Activated gamma-delta T cell treated with anti-CD3 and anti-CD28 coated beads, Interleukin-2, amount 50 U/mL, for 16 hours (primary cell): Measurements from ENCODE around the gene CLEC16A.

Experiments used
- DNase-seq: peaks from one replicate; pipeline ENCODE4 v3.0.0-alpha.2; 2020; ENCODE audit warnings: low read depth

The CLEC16A gene

DNA sequence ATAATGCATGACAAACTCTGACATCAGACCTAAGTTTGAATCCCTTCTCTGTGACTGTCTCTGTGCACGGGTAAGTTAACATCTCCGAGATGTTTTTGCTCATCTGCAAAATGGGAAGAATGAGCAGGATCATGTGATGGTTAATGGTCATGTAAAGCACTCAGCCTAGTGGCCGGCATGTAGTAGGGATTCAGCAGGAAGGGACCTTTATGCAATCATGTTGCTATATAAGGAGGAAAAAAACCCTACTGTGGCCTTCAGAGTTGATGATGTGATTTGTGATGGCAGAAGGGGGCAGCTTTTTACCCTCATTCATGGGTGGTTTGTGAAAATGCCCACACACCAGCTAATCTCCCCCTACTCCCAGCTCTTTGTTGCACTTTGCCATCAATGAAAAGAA is 24.1 kb downstream of the CLEC16A start:
- no peak for DNase-seq

DNA sequence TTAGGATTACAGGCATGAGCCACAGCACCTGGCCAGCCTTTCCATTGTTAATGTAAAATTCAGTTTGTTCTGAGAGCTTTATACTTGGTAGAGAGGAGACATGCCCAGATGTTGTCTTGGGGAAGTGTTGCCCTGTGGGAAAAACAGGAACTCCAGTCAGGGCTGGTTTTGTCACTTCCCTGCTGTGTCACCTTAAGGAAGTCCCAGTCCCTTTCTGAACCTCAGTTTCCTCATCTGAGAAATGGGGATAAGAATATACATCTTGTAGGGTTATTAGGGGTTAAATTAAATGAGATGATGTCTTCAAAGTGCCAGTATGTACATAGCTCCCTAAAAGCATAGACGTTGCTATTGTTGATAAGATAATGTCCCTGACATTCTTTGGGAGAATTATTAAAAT is 25.3 kb downstream of the CLEC16A start:
- DNase-seq, result no peak

DNA sequence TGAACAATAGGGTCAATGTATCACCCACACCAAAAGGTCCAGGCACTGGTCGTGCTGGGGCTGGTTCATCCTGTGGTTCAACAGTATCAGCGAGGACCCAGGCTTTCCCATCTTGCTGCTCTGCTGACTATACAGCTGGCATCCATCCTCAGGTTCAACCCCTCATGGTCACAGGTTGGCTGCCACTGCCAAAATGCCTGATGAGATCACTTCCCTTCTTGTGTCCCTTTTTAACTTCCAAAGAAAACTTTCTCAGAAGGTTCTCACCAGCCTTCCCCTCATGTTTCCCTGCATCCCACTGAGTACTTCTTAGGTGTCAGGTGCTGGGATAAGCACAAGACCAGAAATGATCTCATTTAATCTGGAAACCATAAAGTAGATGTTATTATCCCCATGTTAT is 25.7 kb downstream of the CLEC16A start:
- DNase-seq, result no peak

DNA sequence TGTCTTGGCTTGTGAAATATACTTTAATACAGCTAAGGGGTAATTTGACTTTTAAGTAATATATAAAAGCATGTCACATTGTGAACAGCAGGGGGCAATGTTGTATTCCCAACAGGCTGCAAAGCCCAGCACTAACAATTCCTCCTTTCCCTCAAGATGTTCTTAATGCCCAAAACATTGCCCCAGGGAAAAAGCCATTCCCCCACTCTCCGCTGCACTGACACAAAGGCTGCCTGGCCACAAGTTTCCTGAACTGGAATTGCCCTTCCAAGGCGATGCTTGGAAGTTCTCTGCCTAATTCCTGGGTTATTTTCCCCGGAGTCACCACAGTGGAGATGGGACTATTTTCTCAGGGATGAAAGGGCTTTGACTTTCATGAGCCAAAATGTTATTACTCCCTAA is 27.2 kb downstream of the CLEC16A start:
- DNase-seq, result no peak

DNA sequence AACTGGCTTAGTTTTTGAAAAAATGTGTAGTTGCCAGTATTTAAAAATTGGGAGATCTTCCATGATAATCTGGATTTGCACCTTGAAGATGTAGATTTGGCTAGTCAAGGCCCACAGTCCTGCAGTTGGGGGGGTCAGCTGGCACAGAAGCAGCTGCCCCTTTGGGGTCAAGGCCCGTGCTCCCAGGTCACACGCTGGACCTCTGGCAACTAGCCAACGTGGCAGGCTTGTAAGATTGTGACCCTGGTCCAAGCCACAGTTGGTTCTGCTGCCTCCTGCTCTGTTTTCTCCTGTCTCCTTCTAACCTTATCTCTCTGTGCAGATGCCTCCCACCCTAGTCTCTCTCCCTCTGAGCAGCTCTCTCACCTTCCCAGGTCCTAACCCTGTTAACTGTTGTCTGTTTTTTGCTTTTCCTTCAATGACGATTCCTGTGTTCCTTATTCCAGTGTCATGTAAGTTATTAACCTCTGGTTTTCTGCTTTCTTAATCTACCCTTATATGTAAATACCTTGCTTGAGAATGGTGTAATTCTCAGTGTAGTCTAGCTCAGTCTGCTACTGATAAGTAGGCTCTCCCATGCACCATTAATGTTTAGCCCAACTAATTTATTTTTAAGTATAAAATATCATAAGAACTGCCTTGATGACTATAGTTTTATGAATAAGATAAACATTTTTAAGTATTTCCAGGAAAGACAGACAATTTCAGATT is 27.9 kb downstream of the CLEC16A start:
- DNase-seq, result no peak

DNA sequence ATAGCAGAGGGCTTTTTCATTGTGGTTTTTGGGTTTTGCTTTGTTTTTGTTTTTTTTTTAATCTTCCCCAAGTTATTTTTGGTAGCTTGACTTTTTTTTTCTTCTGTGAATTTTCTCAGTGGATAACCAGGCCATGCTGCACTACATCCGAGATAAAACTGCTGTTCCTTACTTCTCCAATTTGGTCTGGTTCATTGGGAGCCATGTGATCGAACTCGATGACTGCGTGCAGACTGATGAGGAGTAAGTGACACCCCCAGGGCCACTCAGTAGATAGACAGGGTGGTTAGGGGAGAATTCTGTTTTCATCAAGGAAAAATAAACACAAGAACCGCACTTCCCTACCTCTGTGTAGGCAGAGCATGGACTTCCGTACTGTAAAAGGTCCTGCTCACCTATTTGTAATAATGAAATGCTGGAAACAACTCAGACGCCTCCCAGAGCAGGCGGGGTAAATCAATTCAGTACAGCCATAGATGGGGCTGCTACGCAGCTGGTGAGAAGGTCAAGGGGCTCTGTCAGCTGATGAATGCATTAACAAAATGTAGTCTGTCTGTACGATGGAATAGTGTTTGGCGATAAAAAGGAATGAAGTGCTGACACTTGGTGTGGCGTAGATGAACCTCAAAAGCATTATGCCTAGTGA is 28.6 kb downstream of the CLEC16A start:
- DNase-seq, result no peak

DNA sequence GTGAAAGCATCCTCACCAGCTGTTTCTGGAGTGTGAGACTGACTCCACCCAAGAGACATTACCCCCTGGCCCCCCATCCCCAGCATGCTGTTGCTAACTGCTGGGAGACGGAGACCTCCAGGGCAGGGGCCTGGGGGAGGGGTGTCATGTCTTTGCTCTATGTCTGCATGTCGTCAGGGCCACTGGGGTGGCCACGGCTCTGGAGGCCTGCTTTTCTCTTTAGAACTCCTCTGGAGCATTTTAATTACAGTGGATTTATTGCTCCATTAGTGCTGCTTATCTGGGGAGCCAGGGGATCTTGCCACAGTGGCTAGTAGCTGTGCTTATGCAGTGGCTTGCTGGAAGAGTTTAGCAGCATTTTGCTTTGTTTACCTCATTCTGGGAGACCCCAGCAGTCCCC is 32.3 kb downstream of the CLEC16A start:
- no peak for DNase-seq

DNA sequence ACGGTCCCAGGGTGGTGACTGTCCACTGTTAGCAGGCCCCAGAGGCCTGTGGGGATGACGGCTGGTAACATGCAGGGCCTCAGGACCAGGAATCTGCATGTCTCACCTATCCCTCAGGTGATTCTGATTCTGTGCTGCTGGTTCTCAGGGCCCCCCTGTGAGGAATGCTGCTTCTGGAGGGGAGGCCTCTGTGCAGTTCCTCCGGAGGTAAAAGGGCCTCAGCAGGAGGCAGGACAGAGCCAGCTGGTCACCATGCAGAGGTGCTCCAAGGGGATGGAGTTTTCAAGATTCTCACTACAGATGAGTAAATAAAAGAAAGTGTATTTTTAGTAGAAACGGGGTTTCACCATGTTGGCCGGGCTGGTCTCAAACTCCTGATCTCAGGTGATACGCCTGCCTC is 33.8 kb downstream of the CLEC16A start:
- no peak for DNase-seq

DNA sequence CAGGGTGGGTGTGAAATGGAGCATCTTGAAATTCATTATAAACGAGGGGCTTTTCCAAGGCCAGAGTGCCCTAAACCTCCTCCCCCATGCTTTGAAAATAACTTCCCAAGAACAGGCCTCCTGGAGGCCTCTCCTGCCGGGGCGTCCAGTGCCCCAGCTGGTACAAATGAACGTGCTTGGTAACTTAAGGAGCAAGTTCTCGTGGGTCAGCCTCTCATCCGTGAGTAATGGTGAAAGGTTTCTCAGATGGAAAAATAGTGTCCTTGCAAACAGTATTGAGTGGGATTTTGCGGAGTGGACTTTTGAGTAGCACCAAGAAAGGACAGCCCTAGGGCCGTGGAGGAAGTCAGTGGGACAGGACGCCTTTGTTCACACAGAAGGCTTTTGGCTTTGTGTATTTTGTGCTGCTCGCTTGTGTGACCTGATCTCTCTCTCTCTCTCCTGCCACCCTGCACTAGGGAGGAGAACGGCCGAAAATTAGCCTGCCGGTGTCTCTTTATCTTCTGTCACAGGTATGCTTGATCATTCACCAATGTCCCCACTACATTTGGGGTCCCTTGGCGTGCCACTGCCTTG is 34.6 kb downstream of the CLEC16A start:
- DNase-seq, result no peak

DNA sequence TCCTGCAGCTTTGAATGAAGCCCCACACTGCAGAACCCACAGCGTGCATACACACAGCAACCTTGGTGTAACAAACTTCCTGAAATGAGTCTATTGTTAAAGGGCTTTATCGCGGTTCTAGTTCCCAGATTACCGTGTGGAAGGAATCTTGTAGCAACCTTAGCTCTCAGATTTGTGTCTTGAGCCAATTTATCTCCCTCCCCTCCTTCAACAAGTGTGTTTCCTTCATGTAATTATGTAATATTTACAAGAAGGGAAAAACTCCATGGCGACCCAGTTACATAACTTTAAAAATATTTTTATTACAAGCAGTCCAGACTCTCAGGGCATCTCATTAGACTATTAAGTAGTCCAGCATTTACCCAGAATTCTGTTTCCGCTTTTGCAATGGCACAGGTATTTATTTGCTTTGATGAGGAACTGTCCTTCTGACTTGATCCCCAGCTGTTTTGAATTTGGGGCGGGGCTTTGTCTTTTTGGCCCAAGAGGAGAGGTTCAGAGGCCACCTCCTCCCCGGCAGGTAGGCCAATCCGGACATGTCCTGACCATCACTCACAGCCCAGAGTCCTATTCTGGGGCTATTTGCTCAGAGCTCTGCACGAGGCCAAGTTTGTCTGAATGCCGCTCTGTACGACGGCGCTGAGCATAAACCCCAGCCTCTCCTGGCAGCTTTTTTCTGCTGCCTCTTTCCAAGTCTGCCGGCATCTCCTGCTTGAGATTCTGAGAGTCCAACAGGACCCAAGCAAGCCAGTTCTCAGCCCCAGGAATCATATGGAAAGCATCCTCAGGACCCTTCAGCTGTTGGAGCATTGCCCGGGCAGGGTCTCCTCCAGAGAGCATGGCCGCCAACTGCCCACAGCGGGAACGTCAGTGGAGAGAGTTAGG is 35.6 kb downstream of the CLEC16A start:
- DNase-seq, result no peak

DNA sequence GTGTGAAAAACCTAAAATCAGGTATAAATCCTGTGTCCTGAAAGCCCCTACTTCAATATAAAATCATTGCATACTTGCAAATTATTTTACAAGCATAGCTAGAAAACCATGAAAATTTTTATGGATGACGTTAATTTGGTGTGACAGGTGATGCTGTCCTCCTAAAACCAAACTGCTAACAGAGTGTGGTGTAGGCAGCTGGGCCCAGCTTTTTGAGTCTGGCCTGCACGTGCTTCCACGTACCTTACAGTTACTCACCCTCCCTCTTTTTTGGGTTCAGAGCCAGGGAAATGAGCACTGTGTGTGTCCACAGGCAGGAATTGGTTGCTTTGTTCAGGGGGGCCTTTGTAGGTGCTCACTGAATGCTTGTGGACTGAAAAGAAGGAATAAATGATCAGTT is 36.4 kb downstream of the CLEC16A start:
- no peak for DNase-seq

DNA sequence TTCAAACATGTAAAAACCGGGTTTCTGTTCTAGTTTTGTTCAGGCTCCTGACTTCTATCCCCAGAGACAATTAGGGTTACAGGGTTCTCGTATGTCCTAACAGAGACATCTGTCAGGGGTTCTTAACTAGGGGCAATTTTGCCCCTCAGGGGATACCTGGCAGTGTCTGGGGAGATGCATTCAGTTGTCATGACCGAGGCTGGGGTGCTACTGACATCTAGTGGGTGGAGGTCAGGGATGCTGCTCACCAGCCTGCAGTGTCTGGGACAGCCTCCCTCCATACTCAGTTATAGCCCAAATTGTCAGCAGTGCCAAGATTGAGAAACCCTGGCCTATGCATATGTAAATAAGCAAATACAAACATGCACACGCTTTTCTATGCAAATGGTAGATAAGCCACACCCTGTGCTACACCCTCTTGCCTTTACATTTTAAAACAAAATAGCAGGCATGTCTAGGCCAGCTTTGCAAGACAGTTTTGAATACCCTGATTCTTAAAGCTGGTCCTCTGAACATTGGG is 37.4 kb downstream of the CLEC16A start:
- no peak for DNase-seq

DNA sequence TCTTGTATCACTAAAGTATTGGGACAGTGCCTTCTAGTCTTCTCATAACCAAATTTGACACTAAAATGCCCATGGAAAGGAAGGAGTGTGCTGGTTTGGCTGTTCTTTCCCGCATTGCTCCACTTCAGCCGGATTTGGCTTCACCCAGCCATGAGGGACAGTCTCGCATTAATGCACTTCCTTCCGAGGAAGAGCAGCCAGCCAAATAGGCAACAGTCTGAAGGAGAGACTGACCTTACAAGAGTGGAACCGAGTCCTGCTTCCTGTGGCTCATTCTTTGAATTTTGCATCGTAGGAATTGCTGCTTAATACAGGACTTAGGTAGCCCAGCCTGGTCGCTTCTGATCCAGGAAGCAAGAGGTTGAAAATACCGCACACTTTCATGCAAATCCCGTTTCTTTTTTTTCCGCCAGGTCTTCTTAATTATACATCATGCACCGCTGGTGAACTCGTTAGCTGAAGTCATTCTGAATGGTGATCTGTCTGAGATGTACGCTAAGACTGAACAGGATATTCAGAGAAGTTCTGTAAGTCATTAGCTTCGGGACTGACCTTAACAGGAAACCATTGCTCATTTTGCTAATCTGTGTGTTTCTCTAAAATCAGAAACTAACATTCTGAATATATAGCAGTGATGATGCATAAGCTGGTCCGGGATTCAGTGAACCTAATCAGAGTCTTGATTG is 38.2 kb downstream of the CLEC16A start:
- DNase-seq, result no peak

DNA sequence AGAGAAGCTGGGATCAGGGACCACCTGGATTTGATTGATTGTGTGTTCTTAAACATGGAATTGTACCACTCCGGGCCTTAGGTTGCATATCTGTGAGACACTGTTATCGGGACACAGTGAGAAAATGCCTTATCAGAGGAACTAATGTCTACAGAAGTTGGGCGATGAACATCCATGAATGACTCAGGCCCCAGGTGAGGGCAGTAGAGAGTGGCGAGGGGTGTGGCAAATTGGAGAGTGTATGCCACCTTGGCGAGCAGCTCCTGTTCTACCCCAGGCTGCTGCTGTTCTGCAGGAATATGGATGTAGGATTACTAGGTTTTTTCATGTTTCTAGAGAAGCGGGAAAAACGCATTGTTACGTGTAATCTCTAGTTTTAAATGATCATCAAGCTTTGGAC is 38.8 kb downstream of the CLEC16A start:
- DNase-seq, result no peak

DNA sequence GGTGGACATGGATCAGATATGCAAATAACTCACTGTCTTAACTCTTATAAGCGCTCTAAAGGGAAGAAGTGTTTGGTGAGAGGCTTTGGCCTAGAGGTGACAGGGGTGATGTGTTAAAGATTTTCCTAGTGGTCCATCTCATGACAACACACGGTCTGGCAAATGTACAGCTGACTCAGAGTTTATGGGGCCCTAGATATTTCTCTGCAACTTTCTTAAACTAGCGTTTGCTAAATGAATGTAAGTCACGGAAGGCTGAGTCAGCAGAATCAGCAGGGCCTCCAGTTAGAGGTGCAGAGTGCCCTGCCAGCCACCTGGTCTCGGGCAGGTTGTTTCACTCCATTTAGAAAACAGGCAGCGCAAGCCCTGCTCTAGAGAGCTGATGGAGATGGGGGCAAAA is 40.1 kb downstream of the CLEC16A start:
- no peak for DNase-seq

DNA sequence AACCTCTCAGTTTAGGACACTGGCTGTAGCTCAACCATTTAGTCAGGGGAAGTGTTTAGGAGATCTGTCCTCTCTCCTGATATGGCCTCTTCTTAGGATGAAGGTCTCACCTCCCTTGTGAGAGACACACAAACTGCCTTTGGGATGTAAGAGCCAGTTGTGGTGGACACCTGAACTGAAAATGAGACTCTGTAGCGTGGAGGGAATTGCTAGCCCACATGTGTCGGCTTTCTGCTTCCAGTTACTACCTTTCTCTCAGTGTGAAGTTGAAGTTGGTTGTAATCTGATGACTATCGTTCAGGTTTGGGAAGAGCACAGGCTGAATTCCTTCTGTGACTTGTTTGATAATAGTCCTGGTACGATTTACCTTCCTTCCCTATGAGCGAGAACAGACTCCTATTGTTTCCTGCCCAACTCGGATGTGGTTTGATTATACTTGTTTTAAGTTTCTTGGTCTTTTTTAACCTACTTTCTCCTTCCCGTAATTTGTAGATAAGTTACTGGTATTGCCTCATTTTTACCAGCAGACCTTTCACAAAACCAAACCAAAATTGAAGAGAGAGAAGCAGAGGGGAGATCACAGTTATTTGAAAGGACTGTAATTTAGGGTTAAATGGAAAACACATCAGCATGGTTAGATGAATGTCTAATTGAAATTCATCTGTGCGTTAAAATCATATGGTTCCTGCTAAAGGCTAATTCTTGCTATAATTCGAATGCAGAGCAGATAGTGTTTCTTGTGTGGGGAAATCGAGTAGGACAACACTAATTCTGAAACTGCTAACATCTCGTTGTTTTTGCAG is 43.2 kb downstream of the CLEC16A start:
- no peak for DNase-seq

DNA sequence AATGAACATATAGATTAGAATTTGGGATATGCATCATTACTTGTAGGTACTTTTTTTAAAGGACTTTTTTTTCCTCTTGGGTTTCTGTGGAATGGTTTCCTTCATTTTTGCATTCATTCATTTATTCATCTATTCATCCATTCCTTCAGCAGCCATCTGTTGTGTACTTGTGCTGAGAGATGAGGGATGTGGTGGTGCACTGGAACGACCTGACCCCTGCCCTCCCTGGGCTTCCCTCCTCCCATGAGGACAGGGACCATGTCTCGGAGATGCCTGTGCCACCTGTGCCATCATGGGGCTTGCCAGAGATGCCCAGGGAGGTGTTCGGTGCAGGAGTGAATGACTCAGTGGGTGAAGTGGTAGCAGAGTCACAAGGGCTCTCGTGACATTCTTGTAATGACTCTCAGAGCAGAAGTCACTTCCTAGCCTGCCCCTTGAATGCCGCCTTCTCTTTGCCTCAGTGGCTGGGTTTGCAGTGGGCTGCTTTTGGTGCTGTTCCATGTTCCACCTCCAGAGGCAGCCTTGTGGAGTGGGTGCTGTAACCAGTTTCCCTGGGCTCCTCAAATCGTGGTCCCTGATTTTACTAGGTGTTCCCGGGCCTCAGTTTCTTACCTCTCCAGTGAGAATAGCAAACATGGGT is 43.9 kb downstream of the CLEC16A start:
- DNase-seq, result peak; percentile 10

DNA sequence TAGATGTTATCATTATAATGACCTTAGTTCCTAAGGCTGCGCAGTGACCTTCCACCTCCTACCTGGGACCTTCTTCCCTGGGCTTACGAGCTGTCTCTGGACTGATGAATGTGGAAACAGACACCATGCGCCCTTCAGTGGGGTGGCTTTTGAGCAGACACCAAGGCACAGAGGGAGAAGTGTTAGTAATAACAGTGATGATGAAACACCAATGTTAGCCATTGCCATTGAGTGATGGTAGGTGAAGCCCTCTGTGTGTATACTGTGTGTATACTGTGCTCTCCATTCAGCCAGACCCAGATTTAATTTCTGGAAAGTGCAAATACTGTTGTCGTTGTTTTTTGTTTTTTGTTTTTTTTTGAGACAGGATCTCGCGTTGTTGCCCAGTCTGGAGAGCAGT is 44.5 kb downstream of the CLEC16A start:
- no peak for DNase-seq

DNA sequence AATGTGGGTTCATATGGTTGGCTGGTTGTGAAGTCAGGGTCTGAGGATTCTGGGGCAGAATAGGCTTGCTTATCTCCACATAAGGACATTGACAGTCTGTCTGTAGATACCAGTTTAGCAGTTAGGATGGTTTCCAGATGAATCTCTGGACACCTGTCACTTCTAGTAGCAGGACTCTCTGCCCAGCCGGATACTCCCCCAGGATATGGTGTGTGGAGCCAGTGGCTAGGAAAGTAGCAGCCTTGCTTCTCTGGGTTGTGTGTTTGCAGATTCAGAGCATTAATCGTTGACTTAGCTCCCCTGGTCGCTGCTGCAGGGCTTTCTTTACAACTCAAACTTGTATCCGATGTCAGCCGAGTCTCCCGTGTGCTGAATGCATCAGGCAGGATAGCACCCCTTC is 45.2 kb downstream of the CLEC16A start:
- no peak for DNase-seq

DNA sequence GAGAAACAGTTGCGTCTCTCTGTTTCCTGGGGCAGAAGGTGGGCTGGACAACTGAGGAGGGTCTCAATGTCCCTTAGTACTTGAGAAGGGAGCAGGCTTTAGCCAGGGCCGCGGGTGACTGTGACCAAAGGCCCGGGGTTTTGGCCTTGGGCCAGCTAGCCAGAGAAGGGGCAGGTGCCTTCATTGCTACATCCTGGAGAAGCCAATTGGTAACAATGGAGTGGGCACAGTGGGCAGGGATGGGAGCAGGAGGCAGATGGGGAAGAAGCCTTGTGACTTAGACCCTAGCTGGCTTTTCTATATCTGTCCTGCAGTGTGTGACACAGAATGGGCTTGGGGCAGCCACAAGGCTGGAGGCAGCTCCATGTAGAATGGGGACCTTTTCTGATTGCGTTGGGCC is 46.0 kb downstream of the CLEC16A start:
- no peak for DNase-seq

DNA sequence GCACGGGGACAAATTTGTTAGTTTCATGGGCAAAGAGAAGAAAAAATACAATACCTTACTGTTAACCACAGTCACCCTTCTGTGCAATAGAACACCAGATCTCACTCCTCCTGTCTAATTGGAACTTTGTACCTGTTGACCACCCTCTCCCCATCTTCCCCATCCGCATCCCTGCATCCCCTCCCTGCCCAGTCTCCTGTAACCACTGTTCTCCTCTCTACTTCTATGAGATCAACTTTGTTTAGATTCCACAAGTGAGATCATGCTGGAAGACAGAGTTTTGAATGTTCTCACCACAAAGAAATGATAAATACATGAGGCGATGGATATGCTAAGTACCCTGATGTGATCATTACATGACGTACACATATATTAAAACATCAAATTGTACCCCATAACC is 47.7 kb downstream of the CLEC16A start:
- DNase-seq, result no peak
